22Rv1 (cell line): ENCODE results near the gene UCK2.

Experiments used
- CTCF ChIP-seq: fragments of 450-650 bp; IDR thresholded peaks from 2 replicates; pipeline ENCODE4 v1.5.1; 2017; ENCODE audit warnings: mild to moderate bottlenecking
- ZFX ChIP-seq: fragments of 450-650 bp; IDR thresholded peaks from 2 replicates; pipeline ENCODE4 v1.6.1; 2017; ENCODE audit warnings: antibody characterized with exemption, borderline replicate concordance

GRCh38 chr1:165875171-165875570 is 47.8 kb downstream of the UCK2 start:
- TF ChIP-seq CTCF = no peak
- no peak for TF ChIP-seq ZFX
